ENCODE measurements around the gene NSD2.
"Not testable (repeated sequence)": the region's sequence is repeated elsewhere in the genome, so short reads cannot be mapped to it uniquely, and the experiment has no call there.

The NSD2 gene

DNA sequence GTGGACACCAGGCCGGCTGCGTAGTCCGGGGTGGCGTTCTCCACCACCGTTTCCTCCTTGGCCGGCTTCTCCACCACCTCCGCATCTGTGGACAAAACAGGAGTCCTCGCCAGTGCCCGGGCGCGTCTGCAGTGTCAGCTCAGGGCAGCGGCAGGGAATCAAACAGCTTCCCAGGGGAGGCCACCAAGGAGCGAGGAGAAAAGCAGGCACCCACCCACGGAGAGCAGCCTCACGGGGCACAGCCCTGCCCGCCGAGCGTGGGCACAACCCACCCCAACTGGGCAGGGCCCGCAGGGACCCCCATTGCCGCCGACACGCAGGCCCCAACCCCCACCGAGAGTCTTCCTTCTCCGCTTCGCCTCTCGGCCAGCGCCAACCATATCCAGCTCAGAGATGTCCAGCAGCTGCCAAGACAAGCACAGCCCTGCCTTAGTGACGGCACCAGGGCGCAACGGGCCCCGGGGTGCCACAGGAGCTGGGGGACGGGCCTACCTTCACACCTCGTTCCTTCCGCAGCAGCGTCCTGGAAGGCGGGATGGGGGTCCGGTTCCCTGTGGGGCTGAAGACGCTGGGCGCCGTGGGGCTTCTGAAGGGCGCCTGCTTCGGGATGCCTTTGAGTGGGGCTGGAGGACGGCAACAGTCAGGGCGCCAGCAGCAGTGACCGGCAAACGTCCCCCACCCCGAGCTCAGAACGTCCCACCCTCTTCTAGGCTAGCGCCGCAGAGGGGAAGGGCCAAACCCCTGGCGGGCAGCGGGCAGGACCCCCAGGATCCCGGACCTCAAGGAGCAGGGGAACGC, 114.8 kb downstream of the NSD2 start:
- DNase-seq (ENCODE audit: low spot score): no peak

DNA sequence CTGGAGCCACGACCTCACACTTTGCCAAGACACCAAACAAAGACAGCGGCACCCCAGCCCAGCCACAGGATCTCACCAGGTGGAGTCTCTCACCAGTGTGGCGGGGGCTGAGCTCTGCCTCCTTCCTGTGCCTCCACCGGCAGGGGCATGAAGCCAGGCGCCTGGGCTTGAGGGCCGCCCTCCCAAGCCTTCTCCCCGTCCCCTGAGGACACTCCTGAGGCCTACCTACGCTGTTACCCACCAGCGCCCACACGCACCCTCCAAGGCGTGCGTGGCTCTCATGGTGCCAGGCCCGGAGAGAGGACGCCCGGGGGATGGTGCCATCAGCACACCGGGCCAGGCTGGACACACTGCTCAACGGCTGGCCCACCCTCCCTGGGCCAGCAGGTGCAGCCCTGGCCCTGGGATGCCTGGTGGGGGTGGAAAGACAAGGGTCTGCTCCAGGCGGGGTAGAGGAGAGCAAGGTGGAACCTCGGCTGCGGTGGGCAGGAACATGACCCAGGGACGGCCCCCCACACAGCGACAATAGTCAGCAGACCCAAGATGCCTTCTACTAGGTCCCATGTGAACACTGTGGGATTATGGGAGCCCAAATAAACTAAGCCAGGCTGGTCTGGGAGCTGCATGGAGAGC, 115.5 kb downstream of the NSD2 start:
- DNase-seq (ENCODE audit: low spot score): no peak

DNA sequence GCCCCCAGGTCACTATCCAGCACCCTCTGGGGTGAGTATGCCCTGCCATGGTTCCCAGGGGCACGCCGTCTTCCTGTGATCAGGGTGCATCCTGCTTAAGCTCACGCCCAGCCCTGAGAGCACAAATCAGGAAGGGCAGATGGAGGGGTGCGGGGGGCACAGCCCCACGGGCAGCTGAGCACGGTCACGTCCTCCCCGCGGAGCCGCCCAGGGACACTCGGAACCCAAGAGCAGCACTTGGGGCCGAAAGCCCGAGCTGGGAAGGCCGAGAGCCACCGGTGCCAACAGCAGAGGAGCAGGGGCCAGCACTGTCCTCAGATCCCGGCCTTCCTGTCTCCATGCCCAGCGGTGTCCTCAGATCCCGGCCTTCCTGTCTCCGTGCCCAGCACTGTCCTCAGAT, 116.1 kb downstream of the NSD2 start:
- no peak for DNase-seq (ENCODE audit: low spot score)

DNA sequence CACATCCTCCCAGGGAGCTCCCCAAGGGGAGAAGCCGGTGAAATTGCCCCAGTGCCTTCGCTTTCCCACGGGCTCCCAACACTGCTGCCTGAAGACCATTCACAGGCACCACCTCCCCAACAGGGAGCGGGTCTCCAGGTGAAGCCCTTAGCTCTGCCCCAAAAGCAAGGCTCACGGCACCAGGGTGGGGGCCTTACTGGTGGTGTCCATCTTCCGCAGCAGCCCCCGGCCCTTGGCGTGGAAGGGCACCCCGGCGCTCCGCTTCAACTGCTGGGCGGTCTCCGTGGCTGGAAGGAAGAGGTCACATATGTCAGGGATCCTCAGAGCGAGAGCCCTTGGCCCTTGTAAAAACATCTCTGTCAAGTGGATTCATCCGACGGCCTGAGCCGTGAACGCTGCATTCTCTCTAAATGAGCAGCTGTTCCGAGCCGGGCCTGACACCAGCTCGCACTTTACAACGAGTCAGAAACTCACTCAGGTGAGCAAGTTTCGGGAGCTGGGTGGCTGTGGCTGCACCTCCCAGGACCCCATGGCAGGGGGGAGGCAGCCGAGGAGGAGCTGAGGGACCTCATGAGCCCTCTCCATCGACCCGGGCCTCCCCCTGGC, 116.6 kb downstream of the NSD2 start:
- DNase-seq (ENCODE audit: low spot score): no peak

- no peak for DNase-seq (ENCODE audit: low spot score)
Measured at GRCh38 chr4:1988327-1988724, 117.1 kb downstream of the NSD2 start.

- no peak for DNase-seq (ENCODE audit: low spot score)
Measured at GRCh38 chr4:1989533-1990347, 118.5 kb downstream of the NSD2 start.

DNA sequence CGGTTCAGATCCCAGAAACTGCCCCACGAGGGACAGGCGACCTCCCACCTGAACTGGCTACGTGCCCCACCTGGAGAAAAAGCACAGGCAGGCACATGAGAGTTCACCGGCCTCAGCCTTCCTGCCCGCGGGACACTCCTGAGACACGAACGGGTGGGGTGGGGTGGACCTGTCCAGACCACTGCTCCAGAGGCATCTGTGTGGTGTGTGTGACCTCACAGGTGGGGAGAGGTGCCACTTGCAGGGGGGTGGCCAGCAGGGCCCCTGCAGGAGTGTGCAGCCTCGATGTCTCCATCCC, 119.1 kb downstream of the NSD2 start:
- DNase-seq (ENCODE audit: low spot score): no peak

DNA sequence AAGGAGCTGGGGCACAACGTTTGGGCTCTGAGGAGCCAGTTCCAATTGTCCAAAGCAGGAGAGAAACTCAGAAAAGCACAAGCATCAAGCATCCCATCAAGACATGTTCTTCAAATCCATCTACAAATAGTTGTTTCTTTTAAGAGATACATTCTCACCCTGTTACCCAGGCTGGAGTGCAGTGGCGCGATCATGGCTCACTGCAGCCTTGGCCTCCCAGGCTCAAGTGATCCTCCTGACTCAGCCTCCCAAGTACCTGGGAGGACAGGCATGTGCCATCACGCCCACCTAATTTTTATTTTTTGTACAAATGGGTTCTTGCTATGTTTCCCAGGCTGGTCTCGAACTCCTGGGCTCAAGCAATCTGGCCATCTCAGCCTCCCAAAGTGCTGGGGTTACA, 119.5 kb downstream of the NSD2 start:
- DNase-seq (ENCODE audit: low spot score): no peak

- DNase-seq (ENCODE audit: low spot score): no peak
Measured at GRCh38 chr4:1991087-1991486, 119.9 kb downstream of the NSD2 start.

GRCh38 chr4:1991596-1992434, 120.6 kb downstream of the NSD2 start:
- no peak for DNase-seq (ENCODE audit: low spot score)

DNA sequence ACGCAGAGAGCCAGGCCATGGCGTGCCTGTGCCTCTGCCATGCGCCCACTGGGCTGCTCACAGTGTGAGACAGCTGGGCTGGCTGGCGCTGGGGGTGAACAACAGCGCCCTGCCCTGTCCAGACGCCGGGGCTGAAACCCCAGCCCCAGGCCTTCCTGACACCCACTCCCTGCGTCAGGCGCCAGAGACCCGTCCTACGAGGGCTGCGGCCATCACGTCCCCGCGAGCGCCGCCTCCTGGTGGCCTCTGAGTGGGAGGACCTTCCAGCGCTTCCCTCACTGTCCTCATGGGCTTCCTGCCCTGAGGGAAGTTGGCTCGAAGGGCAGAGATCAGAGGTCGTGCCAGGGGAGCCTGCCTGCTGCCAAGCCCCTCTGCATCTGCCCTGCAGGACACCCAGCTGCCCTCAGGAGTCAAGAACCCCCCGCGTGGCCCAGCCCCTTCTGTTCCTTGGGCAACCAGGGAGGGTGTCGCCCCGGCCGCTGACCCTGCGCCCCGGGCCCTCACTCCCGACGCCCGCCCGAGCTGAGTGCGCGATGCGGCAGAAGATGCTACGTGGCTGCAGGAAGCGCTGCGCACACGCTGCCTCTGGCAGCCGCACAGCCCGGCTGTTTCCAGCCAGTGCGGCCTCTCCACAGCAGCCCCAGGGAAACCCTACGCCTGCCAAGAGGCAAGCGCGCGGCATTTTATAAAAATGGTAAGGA, 121.4 kb downstream of the NSD2 start:
- no peak for DNase-seq (ENCODE audit: low spot score)

DNA sequence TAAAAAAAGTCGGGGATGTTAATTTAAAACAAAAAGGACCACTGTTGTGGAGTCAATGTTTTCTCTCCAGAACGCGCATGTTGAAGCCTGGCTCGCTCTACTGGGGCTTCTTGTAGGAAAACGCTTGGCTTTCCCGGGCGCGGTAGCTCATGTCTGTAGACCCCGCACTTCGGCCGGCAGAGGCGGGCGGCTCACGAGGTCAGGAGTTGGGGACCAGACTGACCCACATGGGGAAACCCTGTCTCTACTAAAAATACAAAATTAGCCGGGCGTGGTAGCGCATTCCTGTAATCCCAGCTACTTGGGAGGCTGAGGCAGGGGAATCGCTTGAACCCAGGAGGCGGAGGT, 122.0 kb downstream of the NSD2 start:
- DNase-seq (ENCODE audit: low spot score): no peak

GRCh38 chr4:1993718-1994516, 122.7 kb downstream of the NSD2 start:
- not testable (repeated sequence) for DNase-seq (ENCODE audit: low spot score)

- DNase-seq (ENCODE audit: low spot score): no peak
Measured at GRCh38 chr4:1994938-1995337, 123.7 kb downstream of the NSD2 start.

GRCh38 chr4:1996866-1997611, 125.8 kb downstream of the NSD2 start:
- no peak for DNase-seq (ENCODE audit: low spot score)

GRCh38 chr4:1997712-1998111, 126.5 kb downstream of the NSD2 start:
- no peak for DNase-seq (ENCODE audit: low spot score)

DNA sequence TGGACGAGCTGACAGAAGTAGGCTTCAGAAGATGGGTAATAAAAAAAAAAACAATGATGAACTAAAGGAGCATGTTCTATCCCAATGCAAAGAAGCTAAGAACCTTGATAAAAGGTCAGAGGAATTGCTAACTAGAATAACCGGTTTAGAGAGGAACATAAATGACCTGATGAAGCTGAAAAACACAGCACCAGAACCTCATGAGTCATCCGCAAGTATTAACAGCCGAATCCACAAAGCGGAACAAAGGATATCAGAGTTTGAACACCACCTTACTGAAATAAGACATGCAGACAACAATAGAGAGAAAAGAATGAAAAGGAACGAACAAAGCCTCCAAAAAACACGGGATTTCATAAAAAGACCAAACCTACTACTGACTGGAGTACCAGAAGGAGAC, 127.1 kb downstream of the NSD2 start:
- DNase-seq (ENCODE audit: low spot score): no peak

GRCh38 chr4:1999308-1999707, 128.1 kb downstream of the NSD2 start:
- not testable (repeated sequence) for DNase-seq (ENCODE audit: low spot score)

GRCh38 chr4:2003361-2003760, 132.2 kb downstream of the NSD2 start:
- DNase-seq (ENCODE audit: low spot score): not testable (repeated sequence)

GRCh38 chr4:2006367-2006766, 135.2 kb downstream of the NSD2 start:
- DNase-seq (ENCODE audit: low spot score): no peak

Measured in germinal center (tissue), 1 donor.